ENCODE data around the gene PID1.

The PID1 gene

DNA sequence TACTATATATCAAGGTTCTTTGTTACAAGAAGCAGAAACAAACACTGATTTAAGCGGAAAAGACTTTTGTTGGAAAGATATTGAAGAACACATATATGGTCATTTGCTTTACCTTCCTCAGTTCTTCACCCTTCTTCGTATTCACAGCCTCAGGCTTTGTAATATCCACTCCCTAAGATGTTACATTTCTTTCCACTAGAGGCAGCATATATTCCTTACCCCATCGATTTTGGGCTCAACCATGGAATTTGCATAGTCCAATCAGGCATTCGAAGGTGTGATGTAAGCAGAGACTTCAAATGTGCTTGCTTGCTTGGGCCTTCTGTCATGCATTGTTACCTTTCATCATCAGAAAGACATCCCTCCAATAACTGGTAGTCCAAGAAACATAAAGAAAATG, 287.4 kb downstream of the PID1 start:
- H3K27me3 ChIP-seq (ENCODE audit: low read depth): no peaks in the 10 kb centered on the region
- H3K4me3 ChIP-seq: no peak overlapping the region
- no peaks in the 10 kb centered on the region for H3K9me3 ChIP-seq
- in situ Hi-C loops (cut with MboI; ENCODE audit: low sequenced_read_pairs): no loop called here
- no peaks in the 10 kb centered on the region for H3K36me3 ChIP-seq (replicated peaks)
- no peaks in the 10 kb centered on the region for H3K4me1 ChIP-seq
- no peak for DNase-seq (ENCODE audit: low spot score in 2 of 2)

- no peaks in the 10 kb centered on the region for H3K4me1 ChIP-seq
- H3K36me3 ChIP-seq (replicated peaks): no peaks in the 10 kb centered on the region
- in situ Hi-C loops (cut with MboI; ENCODE audit: low sequenced_read_pairs): no loop called here
- no peaks in the 10 kb centered on the region for H3K9me3 ChIP-seq
- no peaks in the 10 kb centered on the region for H3K27me3 ChIP-seq (ENCODE audit: low read depth)
- no peak overlapping the region for H3K4me3 ChIP-seq
- DNase-seq (ENCODE audit: low spot score in 2 of 2): no peak
Measured at GRCh38 chr2:228974169-228974568, 296.9 kb downstream of the PID1 start.
